Heart left ventricle (tissue), 16 donors: ENCODE results near the gene GALNT12. TPM values are rescaled to one million over a fixed set of nuclear protein-coding genes. Genes with fewer than 3 reads are reported as not detected.

Experiments
- ATAC-seq, 4 donors: fragments of 200-7000 bp; cut with Tn5 transposase; one replicate each; pipeline ENCODE4 v1.9.1; 2020 to 2022; ENCODE audit warnings: moderate library complexity in 4 of 4, mild to moderate bottlenecking in 3 of 4, moderate number of reproducible peaks in 1 of 4
- DNase-seq, 5 donors: peaks; one replicate each; pipeline ENCODE4 v3.0.0-alpha.2; 2020
- H3K27ac ChIP-seq, 12 donors: fragments of 200-600 bp; sonication (generic) in 4 of 12; one replicate each; pipeline versions ENCODE4 v1.5.0 to v1.8.0; 2016 to 2022; ENCODE audit warnings: mild to moderate bottlenecking in 2 of 12
- H3K27me3 ChIP-seq, 9 donors: fragments of 200-600 bp; sonication (generic) in 2 of 9; one replicate each; pipeline versions ENCODE4 v1.5.1 to v1.8.0; 2016 to 2022; ENCODE audit warnings: mild to moderate bottlenecking in 3 of 9
- H3K36me3 ChIP-seq, 9 donors: fragments of 200-600 bp; sonication (generic) in 2 of 9; one replicate each; pipeline versions ENCODE4 v1.5.0 to v1.8.0; 2018 to 2022; ENCODE audit warnings: mild to moderate bottlenecking in 2 of 9
- H3K4me1 ChIP-seq, 12 donors: fragments of 200-600 bp; sonication (generic) in 4 of 12; one replicate each; pipeline versions ENCODE4 v1.5.0 to v1.8.0; 2016 to 2022; ENCODE audit warnings: mild to moderate bottlenecking in 3 of 12
- H3K4me3 ChIP-seq, 12 donors: fragments of 200-600 bp; sonication (generic) in 4 of 12; one replicate each; pipeline versions ENCODE4 v1.5.0 to v1.8.0; 2017 to 2022; ENCODE audit warnings: mild to moderate bottlenecking in 9 of 12, moderate library complexity in 4 of 12
- H3K9me3 ChIP-seq, 12 donors: fragments of 200-600 bp; sonication (generic) in 4 of 12; one replicate each; pipeline versions ENCODE4 v1.5.0 to v1.8.0; 2016 to 2022; ENCODE audit warnings: mild to moderate bottlenecking in 1 of 12
- CTCF ChIP-seq, 12 donors: fragments of 200-600 bp; sonication (generic) in 4 of 12; IDR thresholded peaks; one replicate each; pipeline versions ENCODE4 v1.5.0 to v1.8.0; 2018 to 2022; ENCODE audit warnings: antibody characterized with exemption in 12 of 12, mild to moderate bottlenecking in 5 of 12
- POLR2A ChIP-seq, 2 donors: fragments of 450-650 bp; IDR thresholded peaks; one replicate each; pipeline ENCODE4 v1.6.1; 2017; ENCODE audit warnings: antibody characterized with exemption in 2 of 2, mild to moderate bottlenecking in 2 of 2, moderate library complexity in 2 of 2
- WGBS, 4 donors: extraction: QIAGEN DNeasy Blood & Tissue Kit in 2 of 4; methylation state at CpG; one replicate each; pipeline versions ENCODE4 v1.1.5 to v1.1.7; 2013 to 2018; 5-methylcytosine and 5-hydroxymethylcytosine counted together
- intact Hi-C, 10 donors: fragments of 100-400 bp; cut with DNase I; formaldehyde crosslinking; loops; one replicate each; pipeline versions ENCODE4 v1.11.1 to v1.14.2; 2022
- polyA plus RNA-seq, 2 donors: library from polyadenylated mRNA; stranded (reverse); fragments of 200-250 nt; gene quantifications; one replicate each; pipeline ENCODE4 v1.2.3, GENCODE V29; 2013
- total RNA-seq, 9 donors: library from RNA; depleted of rRNA in 2 of 9; stranded (reverse); fragments of >200 nt in 2 of 9; fragmentation: NEBNext Ultra II Directional in 3 of 9; extraction: Animal tissue kit (Norgen Biotek cat#: 25700) in 3 of 9; gene quantifications; one replicate each; pipeline versions ENCODE4 v1.1.0 to v1.2.4, GENCODE V29; 2016 to 2023
- donor health status: ischemic (EF 13 %, LVEDD 7.1; RV severe dilation, severe dysfunction).
- donor health status: healthy with polysubstance abuse.
- donor health status: DM: no; HTN: yes; CAD: no.
- donor health status: DM: no; HTN: no; CAD: no.
- donor health status: ischemic (EF 25% LVEDD 6.9; RV normal size, moderate dysfunction).
- donor health status: ischemic (EF 25% LVEDD 5.7; RV mildly dilated, moderate dysfunction).
- donor health status: healthy.
- donor health status: DM: yes; HTN: yes; CAD: no.
- donor health status: ischemic (EF 35%, LVEDD 5.7; RV mildly dilated, moderate dysfunction).
- donor health status: nonischemic (EF 11% LVEDD 7.7; RV severe dilation, severe dysfunction).
- donor health status: DM: yes; HTN: yes; CAD: no.
- donor health status: PGD.
- donor health status: ischemic (EF 29% LVEDD 5.4; RV normal size, mild dysfunction).
- donor health status: nonischemic (EF 23%, LVEDD 6.1; RV moderate dilation, normal function).

The GALNT12 gene
- total and polyA plus RNA-seq, 11 donors: 0.23 to 4.7 (median 0.44) TPM

DNA sequence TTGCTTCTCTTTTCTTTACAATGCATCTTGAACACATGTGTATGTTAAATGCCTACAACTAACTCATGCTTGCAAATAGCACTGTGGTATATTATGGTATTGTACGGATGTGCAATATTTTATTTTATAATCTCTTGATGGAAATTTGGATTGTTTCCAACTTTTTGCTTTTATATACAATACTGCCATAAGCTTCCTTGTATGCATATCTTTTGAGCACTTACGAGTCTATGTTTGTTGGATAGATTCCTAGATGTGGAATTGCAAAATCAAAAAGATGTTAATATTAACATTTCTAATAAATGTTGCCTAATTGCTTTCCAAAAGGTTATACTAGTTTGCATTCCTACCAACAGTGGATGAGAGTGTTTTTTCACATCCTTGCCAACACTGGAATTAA, 3.4 kb upstream of the GALNT12 start:
- 22 to 39% (median 32%) methylated on average over 2 of the region's 2 CpGs for WGBS, 4 donors

GRCh38 chr9:98805506-98806272, 1.8 kb upstream of the GALNT12 start:
- Histone ChIP-seq H3K27ac (peak overlapping the region in 1 of 12 donors; percentile 79), H3K4me1 (peaks cover 0 to 16% (median 8%) of the 10 kb centered on the region in 12 donors)
- WGBS, 4 donors: 71 to 76% (median 72%) methylated on average over 7 to 8 of the region's 8 CpGs

More for the DNA sequence above, 3.4 kb upstream of the GALNT12 start:
- no peak for ATAC-seq
- Histone ChIP-seq H3K4me1 (peaks cover 0 to 16% (median 8%) of the 10 kb centered on the region in 12 donors), H3K4me3 (no peak overlapping the region), H3K27me3 (peaks cover 0 to 24% (median 9%) of the 10 kb centered on the region in 9 donors), H3K27ac (no peak overlapping the region), H3K36me3 (no peaks in the 10 kb centered on the region), H3K9me3 (no peaks in the 10 kb centered on the region)
- intact Hi-C loops: no loop called here
- TF ChIP-seq POLR2A (IDR thresholded peaks at IDR 0.05): no peak
- TF ChIP-seq CTCF (IDR thresholded peaks at IDR 0.05): no peak
- DNase-seq: no peak

GRCh38 chr9:98806394-98807035, 955 bp upstream of the GALNT12 start:
- WGBS, 4 donors: 87 to 92% (median 89%) methylated on average over 8 of the region's 8 CpGs
- H3K36me3 ChIP-seq: no peaks in the 10 kb centered on the region
- H3K27ac ChIP-seq: peak overlapping the region in 1 of 12 donors; percentile 79
- peak overlapping the region in 1 of 12 donors; percentile 62 for H3K4me3 ChIP-seq
- no peaks in the 10 kb centered on the region for H3K9me3 ChIP-seq
- intact Hi-C loops: no loop called here
- ATAC-seq: no peak
- peaks cover 0 to 16% (median 8%) of the 10 kb centered on the region in 12 donors for H3K4me1 ChIP-seq
- H3K27me3 ChIP-seq: peaks cover 0 to 24% (median 12%) of the 10 kb centered on the region in 9 donors
- peak in 2 of 12 donors; percentile 9 to 21 for TF ChIP-seq CTCF (IDR thresholded peaks at IDR 0.05)
- TF ChIP-seq POLR2A (IDR thresholded peaks at IDR 0.05): no peak
- no peak for DNase-seq

More at GRCh38 chr9:98805506-98806272, 1.8 kb upstream of the GALNT12 start:
- Histone ChIP-seq H3K36me3 (no peaks in the 10 kb centered on the region), H3K27me3 (peaks cover 0 to 24% (median 12%) of the 10 kb centered on the region in 9 donors), H3K4me3 (no peak overlapping the region), H3K9me3 (no peaks in the 10 kb centered on the region)
- DNase-seq: no peak
- TF ChIP-seq CTCF (IDR thresholded peaks at IDR 0.05) (no peak), POLR2A (IDR thresholded peaks at IDR 0.05) (no peak)
- intact Hi-C loops: no loop called here
- ATAC-seq: peak in 1 of 4 donors; percentile 16

- Histone ChIP-seq H3K4me3 (peak overlapping the region in 11 of 12 donors; percentile 20 to 62 (median 50)), H3K4me1 (peaks cover 0 to 16% (median 8%) of the 10 kb centered on the region in 12 donors), H3K27ac (peak overlapping the region in 1 of 12 donors; percentile 58), H3K36me3 (no peaks in the 10 kb centered on the region), H3K27me3 (peaks cover 0 to 24% (median 12%) of the 10 kb centered on the region in 9 donors), H3K9me3 (no peaks in the 10 kb centered on the region)
- 1 to 4% (median 2%) methylated on average over 7 to 46 of the region's 46 CpGs for WGBS, 4 donors
- DNase-seq: no peak
- no peak for ATAC-seq
- intact Hi-C loops: no loop called here
- TF ChIP-seq POLR2A (IDR thresholded peaks at IDR 0.05) (no peak), CTCF (IDR thresholded peaks at IDR 0.05) (no peak)
Measured at GRCh38 chr9:98807814-98808195, 335 bp downstream of the GALNT12 start.
